ENCODE measurements around the gene IQCM.

The IQCM gene

GRCh38 chr4:149781150-149781549 lies 34.5 kb downstream of the IQCM start:
- no peak for DNase-seq (ENCODE audit: low read depth)

- DNase-seq (ENCODE audit: low read depth), result no peak
Observed at GRCh38 chr4:149768477-149768876, 47.2 kb downstream of the IQCM start.

- DNase-seq (ENCODE audit: low read depth), result no peak
Observed at GRCh38 chr4:149766135-149766534, 49.5 kb downstream of the IQCM start.

- DNase-seq (ENCODE audit: low read depth), result no peak
Observed at GRCh38 chr4:149765630-149766029, 50.0 kb downstream of the IQCM start.

- no peak for DNase-seq (ENCODE audit: low read depth)
Observed at GRCh38 chr4:149755969-149756368, 59.7 kb downstream of the IQCM start.

- no peak for DNase-seq (ENCODE audit: low read depth)
Observed at GRCh38 chr4:149754526-149754925, 61.1 kb downstream of the IQCM start.

- DNase-seq (ENCODE audit: low read depth), result no peak
Observed at GRCh38 chr4:149752729-149753128, 62.9 kb downstream of the IQCM start.

- no peak for DNase-seq (ENCODE audit: low read depth)
Observed at GRCh38 chr4:149751174-149751573, 64.5 kb downstream of the IQCM start.

- DNase-seq (ENCODE audit: low read depth), result no peak
Observed at GRCh38 chr4:149749784-149750183, 65.9 kb downstream of the IQCM start.

GRCh38 chr4:149747646-149748045 lies 68.0 kb downstream of the IQCM start:
- DNase-seq (ENCODE audit: low read depth), result no peak

- DNase-seq (ENCODE audit: low read depth), result no peak
Observed at GRCh38 chr4:149746276-149746675, 69.4 kb downstream of the IQCM start.

GRCh38 chr4:149741186-149741831 lies 74.3 kb downstream of the IQCM start:
- DNase-seq (ENCODE audit: low read depth), result no peak

- DNase-seq (ENCODE audit: low read depth), result no peak
Observed at GRCh38 chr4:149738156-149738555, 77.5 kb downstream of the IQCM start.

- DNase-seq (ENCODE audit: low read depth), result no peak
Observed at GRCh38 chr4:149735796-149736195, 79.8 kb downstream of the IQCM start.

- no peak for DNase-seq (ENCODE audit: low read depth)
Observed at GRCh38 chr4:149728444-149728843, 87.2 kb downstream of the IQCM start.

- no peak for DNase-seq (ENCODE audit: low read depth)
Observed at GRCh38 chr4:149727663-149728062, 88.0 kb downstream of the IQCM start.

- DNase-seq (ENCODE audit: low read depth), result no peak
Observed at GRCh38 chr4:149723065-149723464, 92.6 kb downstream of the IQCM start.

GRCh38 chr4:149719806-149720205 lies 95.8 kb downstream of the IQCM start:
- DNase-seq (ENCODE audit: low read depth), result no peak

GRCh38 chr4:149719357-149719756 lies 96.3 kb downstream of the IQCM start:
- no peak for DNase-seq (ENCODE audit: low read depth)

- DNase-seq (ENCODE audit: low read depth), result no peak
Observed at GRCh38 chr4:149718500-149718899, 97.1 kb downstream of the IQCM start.

- no peak for DNase-seq (ENCODE audit: low read depth)
Observed at GRCh38 chr4:149716728-149717127, 98.9 kb downstream of the IQCM start.

- DNase-seq (ENCODE audit: low read depth), result no peak
Observed at GRCh38 chr4:149715822-149716585, 99.6 kb downstream of the IQCM start.

- DNase-seq (ENCODE audit: low read depth), result no peak
Observed at GRCh38 chr4:149713031-149713430, 102.6 kb downstream of the IQCM start.
